ENCODE results near the gene DPF1. TPM values are rescaled to one million over a fixed set of nuclear protein-coding genes. Genes with fewer than 3 reads are reported as not detected.

DPF1 gene
- total RNA-seq, 1 donor from 2014 or later: 3.4 TPM

GRCh38 chr19:38163419-38164290 is 60.4 kb downstream of the DPF1 start:
- H3K27ac ChIP-seq: no peak overlapping the region
- no peak overlapping the region for H3K9ac ChIP-seq
- no peaks in the 10 kb centered on the region for H3K36me3 ChIP-seq
- peaks cover 7% of the 10 kb centered on the region for H3K27me3 Mint-ChIP-seq (ENCODE audit: insufficient read depth, low read depth)
- no peaks in the 10 kb centered on the region for H3K4me1 ChIP-seq
- H3K4me1 Mint-ChIP-seq: peaks cover 4% of the 10 kb centered on the region
- TF ChIP-seq EZH2 (IDR thresholded peaks at IDR 0.05): no peak
- no peak for TF ChIP-seq EZH2phosphoT487 (IDR thresholded peaks at IDR 0.05)
- TF ChIP-seq, protein P1, sequence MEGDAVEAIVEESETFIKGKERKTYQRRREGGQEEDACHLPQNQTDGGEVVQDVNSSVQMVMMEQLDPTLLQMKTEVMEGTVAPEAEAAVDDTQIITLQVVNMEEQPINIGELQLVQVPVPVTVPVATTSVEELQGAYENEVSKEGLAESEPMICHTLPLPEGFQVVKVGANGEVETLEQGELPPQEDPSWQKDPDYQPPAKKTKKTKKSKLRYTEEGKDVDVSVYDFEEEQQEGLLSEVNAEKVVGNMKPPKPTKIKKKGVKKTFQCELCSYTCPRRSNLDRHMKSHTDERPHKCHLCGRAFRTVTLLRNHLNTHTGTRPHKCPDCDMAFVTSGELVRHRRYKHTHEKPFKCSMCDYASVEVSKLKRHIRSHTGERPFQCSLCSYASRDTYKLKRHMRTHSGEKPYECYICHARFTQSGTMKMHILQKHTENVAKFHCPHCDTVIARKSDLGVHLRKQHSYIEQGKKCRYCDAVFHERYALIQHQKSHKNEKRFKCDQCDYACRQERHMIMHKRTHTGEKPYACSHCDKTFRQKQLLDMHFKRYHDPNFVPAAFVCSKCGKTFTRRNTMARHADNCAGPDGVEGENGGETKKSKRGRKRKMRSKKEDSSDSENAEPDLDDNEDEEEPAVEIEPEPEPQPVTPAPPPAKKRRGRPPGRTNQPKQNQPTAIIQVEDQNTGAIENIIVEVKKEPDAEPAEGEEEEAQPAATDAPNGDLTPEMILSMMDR (IDR thresholded peaks at IDR 0.05): no peak
- no peak overlapping the region for H3K4me3 ChIP-seq
- H4K20me1 ChIP-seq (ENCODE audit: low read depth): no peaks in the 10 kb centered on the region
- H3K79me2 ChIP-seq (ENCODE audit: low read depth): no peaks in the 10 kb centered on the region
- H3K27ac Mint-ChIP-seq: peak overlapping the region; percentile 62
- H3K4me3 Mint-ChIP-seq: no peak overlapping the region
- H3K27me3 ChIP-seq: no peaks in the 10 kb centered on the region
- no peaks in the 10 kb centered on the region for H3K9me3 ChIP-seq (ENCODE audit: low read depth)
- no peak overlapping the region for H2AFZ ChIP-seq (replicated peaks)
- H3F3A ChIP-seq (ENCODE audit: low read depth): no peaks in the 10 kb centered on the region
- peaks cover 29% of the 10 kb centered on the region for H3K36me3 Mint-ChIP-seq
- no peak overlapping the region for H3K4me2 ChIP-seq
- H3K9me3 Mint-ChIP-seq: peaks cover 9% of the 10 kb centered on the region
- DNase-seq (ENCODE audit: low spot score): no peak

DNA sequence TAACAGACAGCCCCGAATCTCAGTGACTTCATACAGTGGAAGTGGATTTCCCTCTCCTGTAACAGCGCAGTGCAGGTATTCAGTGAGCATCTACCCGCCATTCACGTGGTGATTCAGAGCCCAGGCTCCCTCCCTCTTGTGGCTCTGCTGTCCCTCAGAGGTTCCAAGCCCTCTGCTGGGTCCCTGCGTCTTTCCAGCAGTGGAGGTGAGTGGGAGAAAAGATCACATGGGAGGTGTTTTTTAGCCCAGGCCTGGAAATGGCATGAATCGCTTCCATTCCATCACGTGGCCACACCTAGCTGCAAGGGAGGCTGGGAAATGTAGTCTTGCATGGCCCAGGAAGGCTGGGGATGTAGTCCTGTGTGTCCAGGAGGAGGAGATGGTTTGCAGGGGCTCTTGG is 61.4 kb downstream of the DPF1 start:
- DNase-seq (ENCODE audit: low spot score): no peak
- no peaks in the 10 kb centered on the region for H4K20me1 ChIP-seq (ENCODE audit: low read depth)
- H3K27ac ChIP-seq: no peak overlapping the region
- no peaks in the 10 kb centered on the region for H3K9me3 ChIP-seq (ENCODE audit: low read depth)
- no peak for TF ChIP-seq EZH2 (IDR thresholded peaks at IDR 0.05)
- no peaks in the 10 kb centered on the region for H3K36me3 ChIP-seq
- Mint-ChIP-seq H3K27me3 (ENCODE audit: insufficient read depth, low read depth) (peaks cover 12% of the 10 kb centered on the region), H3K27ac (no peak overlapping the region), H3K36me3 (peaks cover 29% of the 10 kb centered on the region), H3K4me1 (no peaks in the 10 kb centered on the region), H3K9me3 (peaks cover 9% of the 10 kb centered on the region), H3K4me3 (no peak overlapping the region)
- H3K27me3 ChIP-seq: no peaks in the 10 kb centered on the region
- H2AFZ ChIP-seq (replicated peaks): no peak overlapping the region
- no peaks in the 10 kb centered on the region for H3F3A ChIP-seq (ENCODE audit: low read depth)
- H3K4me3 ChIP-seq: no peak overlapping the region
- no peak overlapping the region for H3K4me2 ChIP-seq
- H3K79me2 ChIP-seq (ENCODE audit: low read depth): no peaks in the 10 kb centered on the region
- no peak overlapping the region for H3K9ac ChIP-seq
- no peaks in the 10 kb centered on the region for H3K4me1 ChIP-seq

- no peak overlapping the region for H2AFZ ChIP-seq (replicated peaks)
- DNase-seq (ENCODE audit: low spot score): no peak
- no peaks in the 10 kb centered on the region for H3K4me1 Mint-ChIP-seq
- no peak overlapping the region for H3K27ac ChIP-seq
- H3K9me3 ChIP-seq (ENCODE audit: low read depth): no peaks in the 10 kb centered on the region
- H3K27me3 Mint-ChIP-seq (ENCODE audit: insufficient read depth, low read depth): peaks cover 16% of the 10 kb centered on the region
- no peak overlapping the region for H3K4me3 Mint-ChIP-seq
- no peaks in the 10 kb centered on the region for H3K27me3 ChIP-seq
- no peak for TF ChIP-seq EZH2phosphoT487 (IDR thresholded peaks at IDR 0.05)
- no peak overlapping the region for H3K4me3 ChIP-seq
- no peaks in the 10 kb centered on the region for H4K20me1 ChIP-seq (ENCODE audit: low read depth)
- no peaks in the 10 kb centered on the region for H3F3A ChIP-seq (ENCODE audit: low read depth)
- no peak overlapping the region for H3K4me2 ChIP-seq
- H3K9ac ChIP-seq: no peak overlapping the region
- peaks cover 29% of the 10 kb centered on the region for H3K36me3 Mint-ChIP-seq
- H3K36me3 ChIP-seq: no peaks in the 10 kb centered on the region
- H3K9me3 Mint-ChIP-seq: peaks cover 9% of the 10 kb centered on the region
- no peaks in the 10 kb centered on the region for H3K4me1 ChIP-seq
- no peaks in the 10 kb centered on the region for H3K79me2 ChIP-seq (ENCODE audit: low read depth)
- no peak overlapping the region for H3K27ac Mint-ChIP-seq
Measured at GRCh38 chr19:38162094-38162493, 61.9 kb downstream of the DPF1 start.

Small RNA genes within 50 kb of the gene (small RNA-seq; reads per million reads assigned to genes)
- gene RN7SL663P: not detected

Other genes with a start within 250 kb of the DPF1 start
- gene PPP1R14A, start 32.2 kb upstream of the DPF1 start, total RNA-seq (ENCODE audit: low replicate concordance): 2.0 and 4.2 TPM in 2 replicates
- 71.0 and 177 TPM in 2 replicates for gene SPINT2, start 40.4 kb upstream of the DPF1 start, total RNA-seq (ENCODE audit: low replicate concordance)
- gene C19orf33, start 80.0 kb upstream of the DPF1 start, total RNA-seq (ENCODE audit: low replicate concordance): not detected in 2 replicates
- 38.1 and 92.9 TPM in 2 replicates for gene YIF1B, start 91.7 kb upstream of the DPF1 start, total RNA-seq (ENCODE audit: low replicate concordance)
- 0.92 and 2.5 TPM in 2 replicates for gene KCNK6, start 95.6 kb upstream of the DPF1 start, total RNA-seq (ENCODE audit: low replicate concordance)
- gene CATSPERG, start 111.6 kb upstream of the DPF1 start, total RNA-seq (ENCODE audit: low replicate concordance): 1.4 and 5.5 TPM in 2 replicates
- gene PSMD8, start 150.3 kb upstream of the DPF1 start, total RNA-seq (ENCODE audit: low replicate concordance): 119 and 196 TPM in 2 replicates
- gene GGN, start 163.8 kb upstream of the DPF1 start, total RNA-seq (ENCODE audit: low replicate concordance): 1.0 TPM in 1 of 2 replicates, not detected in the other
- gene SPRED3, start 164.5 kb upstream of the DPF1 start, total RNA-seq (ENCODE audit: low replicate concordance): 0.99 and 4.6 TPM in 2 replicates
- 3.5 and 13.2 TPM in 2 replicates for gene FAM98C, start 178.9 kb upstream of the DPF1 start, total RNA-seq (ENCODE audit: low replicate concordance)
- gene RASGRP4, start 202.0 kb upstream of the DPF1 start, total RNA-seq (ENCODE audit: low replicate concordance): 0.09 TPM in 1 of 2 replicates, not detected in the other
- gene RYR1, start 209.5 kb upstream of the DPF1 start, total RNA-seq (ENCODE audit: low replicate concordance): 0.60 and 2.2 TPM in 2 replicates

Measured in neural progenitor cell (in vitro differentiated cells).